ENCODE results near the gene GRIN2A.

GRCh38 chr16:10226987-10227306, 44.7 kb upstream of the GRIN2A start:
- TF ChIP-seq CTCF (IDR thresholded peaks at IDR 0.05) (no peak), POLR2AphosphoS5 (IDR thresholded peaks at IDR 0.05) (no peak), POLR2A (IDR thresholded peaks at IDR 0.05) (no peak)
